GM18511 (cell line): Measurements from ENCODE around the gene RPTN.

Source experiments
- ATAC-seq: cut with Tn5 transposase; IDR thresholded peaks from one replicate; pipeline ENCODE4 v1.9.1; 2021; ENCODE audit warnings: mild to moderate bottlenecking, moderate library complexity; ENCODE audit not compliant: unreplicated experiment

RPTN gene

DNA sequence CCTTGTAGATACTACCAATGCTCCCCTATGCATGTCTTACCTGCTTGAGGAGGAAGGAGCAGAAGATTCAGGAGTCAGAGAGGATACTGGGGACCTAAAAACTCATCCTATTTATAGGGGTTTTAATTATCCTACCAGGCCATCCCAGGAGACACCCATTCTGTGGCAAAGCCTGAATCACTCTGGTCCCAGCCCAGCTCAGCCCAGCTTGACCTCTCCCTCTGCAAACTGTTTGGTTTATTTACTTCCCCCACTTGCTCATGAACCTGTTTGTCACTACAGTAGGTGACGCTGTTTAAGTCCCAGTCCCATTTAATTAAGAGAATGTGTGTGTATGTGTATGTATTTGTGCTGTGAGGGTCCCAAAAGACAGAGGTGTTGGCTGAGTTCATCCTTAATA lies at the start of gene RPTN:
TSS of gene RPTN (minus strand) at position 85 of the 400 bp plus-strand sequence. CDS start 1,339 bp downstream, outside the sequence.
- no peak for ATAC-seq

GRCh38 chr1:152198982-152199381 lies 40.0 kb upstream of the RPTN start:
- no peak for ATAC-seq

DNA sequence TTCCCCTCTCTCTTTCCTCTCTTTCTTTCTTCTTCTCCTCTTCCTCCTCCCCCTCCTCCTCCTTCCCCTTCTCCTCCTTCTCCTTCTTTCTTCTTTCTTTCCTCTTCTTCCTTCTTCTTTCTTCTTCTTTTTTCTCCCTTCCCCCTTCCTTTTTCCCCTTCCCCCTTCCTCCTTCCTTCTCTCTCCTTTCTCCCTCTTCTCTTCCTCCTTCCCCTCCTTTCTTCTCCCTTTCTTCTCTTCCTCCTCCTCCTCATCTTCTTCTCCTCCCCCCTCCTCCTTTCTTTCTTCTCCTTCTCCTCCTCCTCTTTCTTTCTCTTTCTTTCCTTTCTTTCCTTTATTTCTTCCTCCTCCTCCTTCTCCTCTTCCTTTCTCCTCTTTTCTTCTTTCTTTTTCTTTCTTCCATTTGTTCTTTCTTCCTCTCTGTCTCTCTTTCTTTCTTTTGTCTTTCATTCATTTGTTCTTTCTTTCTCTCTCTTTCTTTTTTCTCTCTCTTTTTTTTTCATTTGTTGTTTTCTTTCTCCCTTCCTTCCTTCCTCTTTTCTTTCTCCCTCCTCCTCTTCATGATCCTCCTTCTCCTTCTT lies 38.4 kb upstream of the RPTN start:
- ATAC-seq: no peak

GRCh38 chr1:152191711-152192110 lies 32.7 kb upstream of the RPTN start:
- no peak for ATAC-seq

DNA sequence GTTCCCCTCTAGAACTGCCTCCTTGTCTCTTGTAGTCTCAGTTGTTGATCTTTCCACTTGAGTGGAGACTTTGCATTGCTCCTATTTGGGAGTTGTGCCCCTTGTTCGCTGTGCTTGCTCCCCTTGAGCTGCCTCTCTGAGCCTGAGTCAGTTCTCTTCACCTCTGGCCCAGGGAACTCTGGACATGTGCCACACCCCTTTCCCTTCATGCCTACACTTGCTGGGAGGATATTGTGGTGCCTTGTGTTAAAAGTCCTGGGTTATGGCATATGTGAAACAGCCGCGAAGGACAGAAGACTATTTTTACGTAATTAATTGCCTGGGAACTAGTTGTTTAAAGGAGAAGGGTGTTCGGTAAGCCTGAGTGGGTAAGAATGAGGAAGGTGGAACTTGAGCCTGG lies 32.2 kb upstream of the RPTN start:
- ATAC-seq: no peak

DNA sequence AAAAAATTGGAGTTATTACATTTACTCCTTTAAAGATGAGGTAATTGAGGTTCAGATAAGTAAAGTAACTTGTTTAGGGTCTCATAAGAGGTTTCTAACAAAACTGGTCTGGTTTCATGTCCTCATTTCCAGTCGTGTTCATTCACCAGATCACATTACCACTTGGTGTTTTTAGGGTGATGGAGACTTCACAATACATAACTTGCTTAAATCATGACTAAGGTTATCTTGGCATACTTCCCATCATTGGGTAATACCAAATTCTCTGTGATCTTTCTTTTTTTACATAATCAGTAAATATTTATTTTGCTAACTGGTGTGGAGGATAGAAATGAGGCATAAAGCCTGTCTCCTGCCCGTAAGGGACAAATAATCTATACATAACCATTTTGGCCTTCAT lies 31.6 kb upstream of the RPTN start:
- ATAC-seq: no peak

GRCh38 chr1:152189657-152190442 lies 30.8 kb upstream of the RPTN start:
- ATAC-seq: peak; percentile 58

DNA sequence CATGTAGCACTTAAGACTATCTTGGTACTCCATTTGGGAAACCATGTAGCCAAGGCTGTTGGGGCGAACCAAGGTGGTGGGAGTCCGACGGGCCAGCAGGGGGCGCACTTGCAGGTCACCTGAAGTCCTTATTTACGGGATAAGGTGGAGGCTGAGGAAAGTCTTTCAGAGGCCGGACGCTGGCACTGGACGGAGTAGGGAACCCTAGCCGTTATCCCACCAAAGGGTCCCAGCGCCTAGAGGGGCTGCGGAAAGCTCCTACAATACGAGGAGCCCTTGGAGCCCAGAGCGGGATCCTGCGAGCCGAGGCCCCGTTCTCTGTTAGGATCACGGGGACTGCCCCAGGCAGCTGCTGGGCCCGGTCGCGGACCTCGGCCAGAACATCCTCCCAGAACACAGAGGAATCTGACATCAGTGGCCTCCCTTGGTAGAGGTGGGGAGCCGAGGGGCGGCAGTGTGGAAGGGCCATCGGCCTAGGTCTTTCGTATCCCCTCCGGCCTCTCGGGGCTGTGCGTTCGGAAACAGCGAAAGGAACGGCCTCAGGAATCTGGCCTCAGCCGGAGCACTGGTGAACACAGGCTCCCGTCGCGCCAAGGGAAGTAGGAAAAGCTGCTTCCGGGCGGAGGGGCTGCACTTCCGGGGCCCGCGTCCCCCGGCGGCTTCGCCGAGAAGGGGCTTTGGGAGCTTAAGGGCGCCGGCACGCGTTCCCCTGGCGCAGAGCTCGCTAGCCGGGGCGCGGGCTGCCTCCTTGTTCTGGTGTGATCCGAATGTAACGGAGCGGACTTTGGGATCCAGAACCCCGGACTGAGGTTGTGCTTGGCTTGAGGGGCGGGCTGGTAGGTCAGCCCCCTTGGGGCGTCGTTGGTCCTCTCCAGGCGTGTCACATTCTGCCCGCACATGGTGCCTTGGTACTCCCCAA lies 29.9 kb upstream of the RPTN start:
- peak; percentile 55 for ATAC-seq

DNA sequence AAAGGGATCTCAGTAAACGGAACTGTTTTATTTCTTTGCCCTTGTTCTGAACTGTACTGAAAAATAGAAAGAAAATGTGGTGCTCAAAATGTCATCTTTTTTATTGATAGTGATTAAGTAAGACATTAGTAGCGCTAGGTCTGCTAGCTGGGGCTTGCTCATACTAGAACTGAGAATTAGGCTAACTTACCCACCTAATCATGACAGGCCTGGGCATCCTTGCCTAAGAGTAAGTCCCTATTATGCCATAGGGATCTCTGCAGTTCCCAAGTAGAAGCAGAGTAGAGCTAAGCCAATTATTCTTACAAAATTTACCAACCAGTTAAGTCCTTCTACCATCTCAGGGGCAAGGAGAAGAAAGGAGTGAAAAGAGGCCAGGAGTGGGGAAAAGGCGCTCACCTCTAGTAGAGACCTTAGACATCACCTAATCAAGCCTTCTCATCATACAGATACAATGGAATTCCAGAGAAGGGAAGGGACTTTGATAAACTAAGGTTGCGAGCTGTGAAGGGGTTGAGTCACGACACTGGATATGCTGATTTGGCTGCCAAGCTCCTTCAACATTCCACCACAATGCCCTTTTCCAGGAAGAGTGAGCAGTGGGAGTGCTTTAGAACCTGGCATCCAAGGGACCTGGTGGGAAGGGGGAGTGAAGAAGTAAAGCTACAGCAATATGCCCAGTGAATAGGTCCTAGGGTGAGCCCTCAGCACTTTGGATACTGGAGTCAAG lies 27.7 kb upstream of the RPTN start:
- no peak for ATAC-seq

- no peak for ATAC-seq
Measured at GRCh38 chr1:152185544-152186391, 26.7 kb upstream of the RPTN start.

GRCh38 chr1:152182944-152183361 lies 23.9 kb upstream of the RPTN start:
- ATAC-seq: no peak

- no peak for ATAC-seq
Measured at GRCh38 chr1:152182431-152182830, 23.4 kb upstream of the RPTN start.

- ATAC-seq: no peak
Measured at GRCh38 chr1:152179566-152179965, 20.5 kb upstream of the RPTN start.

- no peak for ATAC-seq
Measured at GRCh38 chr1:152170287-152170905, 11.4 kb upstream of the RPTN start.

GRCh38 chr1:152169366-152170025 lies 10.5 kb upstream of the RPTN start:
- ATAC-seq: no peak

DNA sequence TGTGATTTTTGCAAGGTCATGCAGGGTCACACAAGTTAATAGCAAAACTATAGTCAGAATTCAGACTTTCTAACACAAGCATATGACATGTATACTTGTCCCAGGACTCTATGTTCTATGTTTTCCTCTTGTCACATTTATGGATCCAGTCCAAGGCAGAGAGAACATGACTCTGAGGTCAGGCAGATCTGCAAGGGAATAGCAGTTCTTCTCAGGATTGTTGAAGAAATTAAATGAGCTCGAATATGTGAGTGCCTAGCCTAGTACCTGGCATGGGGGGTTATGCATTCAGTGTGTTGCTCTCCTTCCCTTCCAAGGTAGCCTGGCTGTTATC lies 9.5 kb upstream of the RPTN start:
- ATAC-seq: no peak

- ATAC-seq: no peak
Measured at GRCh38 chr1:152167835-152168534, 9.0 kb upstream of the RPTN start.

DNA sequence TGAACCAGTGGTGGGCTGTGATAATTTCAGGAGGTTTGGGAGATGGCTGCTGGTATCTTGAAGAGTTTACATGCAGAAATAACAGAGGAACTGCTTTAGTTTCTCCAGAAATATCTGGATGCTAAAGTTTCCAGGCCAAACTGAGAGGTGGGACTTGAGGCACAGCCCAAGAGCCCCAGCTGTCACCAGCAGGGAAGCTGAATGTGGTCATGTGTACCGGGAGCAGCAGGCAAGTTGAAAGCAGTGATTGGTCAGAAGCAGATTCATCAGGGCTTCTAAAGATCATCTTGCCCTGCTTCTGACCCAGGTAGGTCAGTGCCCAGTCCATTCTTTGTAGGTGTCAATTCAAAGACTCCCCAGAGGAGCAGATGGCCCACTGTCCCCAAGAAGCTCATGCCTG lies 7.9 kb upstream of the RPTN start:
- ATAC-seq: no peak
